MG63 (cell line): ENCODE measurements around the gene MCRIP2. TPM values are rescaled to one million over a fixed set of nuclear protein-coding genes. Genes with fewer than 3 reads are reported as not detected.

Experiments used
- DNase-seq: peaks from one replicate; pipeline ENCODE4 v3.0.0-alpha.2; 2020
- H3K27me3 ChIP-seq: fragments of 250-450 bp; sonication (Bioruptor Pico); 2 replicates; pipeline ENCODE4 v1.5.1; 2020; ENCODE audit warnings: mild to moderate bottlenecking, moderate library complexity
- H3K36me3 ChIP-seq: fragments of 250-450 bp; sonication (Bioruptor Pico); 2 replicates; pipeline ENCODE4 v1.5.1; 2020; ENCODE audit warnings: mild to moderate bottlenecking, moderate library complexity
- H3K4me3 ChIP-seq: fragments of 250-450 bp; sonication (Bioruptor Pico); 2 replicates; pipeline ENCODE4 v1.5.1; 2020; ENCODE audit warnings: mild to moderate bottlenecking, moderate library complexity
- H3K9me3 ChIP-seq: fragments of 250-450 bp; sonication (Bioruptor Pico); 2 replicates; pipeline ENCODE4 v1.5.1; 2020; ENCODE audit warnings: mild to moderate bottlenecking, moderate library complexity
- total RNA-seq: library from RNA; depleted of rRNA; stranded (reverse); fragments of >200 nt; shearing (Covaris generic); gene quantifications from 2 replicates; pipeline ENCODE4 v1.2.3, GENCODE V29; 2014; ENCODE audit warnings: low replicate concordance

Gene MCRIP2
- total RNA-seq, 1 experiment from 2014 or later, result 50.3 TPM

GRCh38 chr16:652454-653305 is 11.1 kb downstream of the MCRIP2 start:
- no peaks in the 10 kb centered on the region for H3K9me3 ChIP-seq
- DNase-seq, result no peak
- H3K36me3 ChIP-seq, result peaks cover 53% of the 10 kb centered on the region

GRCh38 chr16:654034-654433 is 12.4 kb downstream of the MCRIP2 start:
- Histone ChIP-seq H3K9me3 (no peaks in the 10 kb centered on the region), H3K36me3 (peaks cover 56% of the 10 kb centered on the region), H3K4me3 (no peak overlapping the region), H3K27me3 (no peaks in the 10 kb centered on the region)
- no peak for DNase-seq

More at GRCh38 chr16:652454-653305, 11.1 kb downstream of the MCRIP2 start:
- no peak overlapping the region for H3K4me3 ChIP-seq
- no peaks in the 10 kb centered on the region for H3K27me3 ChIP-seq

GRCh38 chr16:657487-657886 is 15.9 kb downstream of the MCRIP2 start:
- H3K4me3 ChIP-seq, result no peak overlapping the region
- no peaks in the 10 kb centered on the region for H3K27me3 ChIP-seq
- DNase-seq, result no peak
- no peaks in the 10 kb centered on the region for H3K9me3 ChIP-seq
- H3K36me3 ChIP-seq, result peaks cover 56% of the 10 kb centered on the region

- no peak for DNase-seq
- H3K27me3 ChIP-seq, result no peaks in the 10 kb centered on the region
- no peak overlapping the region for H3K4me3 ChIP-seq
- H3K36me3 ChIP-seq, result peaks cover 42% of the 10 kb centered on the region
- no peaks in the 10 kb centered on the region for H3K9me3 ChIP-seq
Measured at GRCh38 chr16:658679-659571, 17.3 kb downstream of the MCRIP2 start.

- no peak for DNase-seq
- H3K36me3 ChIP-seq, result peaks cover 41% of the 10 kb centered on the region
- H3K4me3 ChIP-seq, result no peak overlapping the region
- H3K9me3 ChIP-seq, result no peaks in the 10 kb centered on the region
- H3K27me3 ChIP-seq, result no peaks in the 10 kb centered on the region
Measured at GRCh38 chr16:659618-660017, 18.0 kb downstream of the MCRIP2 start.

- Histone ChIP-seq H3K4me3 (no peak overlapping the region), H3K9me3 (no peaks in the 10 kb centered on the region), H3K36me3 (peaks cover 40% of the 10 kb centered on the region), H3K27me3 (no peaks in the 10 kb centered on the region)
- no peak for DNase-seq
Measured at GRCh38 chr16:660132-660458, 18.5 kb downstream of the MCRIP2 start.

- Histone ChIP-seq H3K36me3 (peaks cover 40% of the 10 kb centered on the region), H3K9me3 (no peaks in the 10 kb centered on the region), H3K27me3 (no peaks in the 10 kb centered on the region), H3K4me3 (no peak overlapping the region)
- DNase-seq, result no peak
Measured at GRCh38 chr16:660459-661183, 19.0 kb downstream of the MCRIP2 start.

- peaks cover 35% of the 10 kb centered on the region for H3K36me3 ChIP-seq
- no peaks in the 10 kb centered on the region for H3K9me3 ChIP-seq
- no peak for DNase-seq
Measured at GRCh38 chr16:661184-661821, 19.7 kb downstream of the MCRIP2 start.

GRCh38 chr16:662095-662494 is 20.5 kb downstream of the MCRIP2 start:
- peaks cover 37% of the 10 kb centered on the region for H3K36me3 ChIP-seq
- no peak overlapping the region for H3K4me3 ChIP-seq
- H3K9me3 ChIP-seq, result no peaks in the 10 kb centered on the region
- no peak for DNase-seq
- no peaks in the 10 kb centered on the region for H3K27me3 ChIP-seq

More at GRCh38 chr16:661184-661821, 19.7 kb downstream of the MCRIP2 start:
- H3K4me3 ChIP-seq, result no peak overlapping the region
- no peaks in the 10 kb centered on the region for H3K27me3 ChIP-seq

- Histone ChIP-seq H3K27me3 (no peaks in the 10 kb centered on the region), H3K4me3 (no peak overlapping the region), H3K9me3 (no peaks in the 10 kb centered on the region), H3K36me3 (peaks cover 42% of the 10 kb centered on the region)
- no peak for DNase-seq
Measured at GRCh38 chr16:662597-662996, 21.0 kb downstream of the MCRIP2 start.

- Histone ChIP-seq H3K9me3 (no peaks in the 10 kb centered on the region), H3K27me3 (no peaks in the 10 kb centered on the region), H3K36me3 (peaks cover 51% of the 10 kb centered on the region), H3K4me3 (no peak overlapping the region)
- no peak for DNase-seq
Measured at GRCh38 chr16:666572-666971, 24.9 kb downstream of the MCRIP2 start.

- DNase-seq, result no peak
- H3K9me3 ChIP-seq, result no peaks in the 10 kb centered on the region
- H3K36me3 ChIP-seq, result peaks cover 49% of the 10 kb centered on the region
- no peaks in the 10 kb centered on the region for H3K27me3 ChIP-seq
- H3K4me3 ChIP-seq, result peak overlapping the region; percentile 96
Measured at GRCh38 chr16:667113-667779, 25.6 kb downstream of the MCRIP2 start.

GRCh38 chr16:667780-668518 is 26.3 kb downstream of the MCRIP2 start, which contains the start of gene RHOT2:
Gene RHOT2 (plus strand): TSS chr16:668132. CDS start chr16:668200, 68 bp downstream.
- peaks cover 55% of the 10 kb centered on the region for H3K36me3 ChIP-seq
- DNase-seq, result peak; percentile 96

GRCh38 chr16:668519-669171 is 27.0 kb downstream of the MCRIP2 start:
- Histone ChIP-seq H3K4me3 (peak overlapping the region; percentile 96), H3K27me3 (no peaks in the 10 kb centered on the region), H3K36me3 (peaks cover 59% of the 10 kb centered on the region), H3K9me3 (no peaks in the 10 kb centered on the region)
- no peak for DNase-seq

More at GRCh38 chr16:667780-668518, 26.3 kb downstream of the MCRIP2 start, which contains the start of gene RHOT2:
- Histone ChIP-seq H3K4me3 (peak within 1 kb of the TSS; percentile 96), H3K9me3 (no peaks in the 10 kb centered on the region), H3K27me3 (no peaks in the 10 kb centered on the region)

GRCh38 chr16:669666-670065 is 28.0 kb downstream of the MCRIP2 start:
- H3K27me3 ChIP-seq, result no peaks in the 10 kb centered on the region
- H3K9me3 ChIP-seq, result no peaks in the 10 kb centered on the region
- H3K36me3 ChIP-seq, result peaks cover 63% of the 10 kb centered on the region
- H3K4me3 ChIP-seq, result peak overlapping the region; percentile 96
- DNase-seq, result no peak
